ENCODE data around the gene ST3GAL5.
"Not testable (repeated sequence)": the region's sequence is repeated elsewhere in the genome, so short reads cannot be mapped to it uniquely, and the experiment has no call there.

- TF ChIP-seq, protein P1, sequence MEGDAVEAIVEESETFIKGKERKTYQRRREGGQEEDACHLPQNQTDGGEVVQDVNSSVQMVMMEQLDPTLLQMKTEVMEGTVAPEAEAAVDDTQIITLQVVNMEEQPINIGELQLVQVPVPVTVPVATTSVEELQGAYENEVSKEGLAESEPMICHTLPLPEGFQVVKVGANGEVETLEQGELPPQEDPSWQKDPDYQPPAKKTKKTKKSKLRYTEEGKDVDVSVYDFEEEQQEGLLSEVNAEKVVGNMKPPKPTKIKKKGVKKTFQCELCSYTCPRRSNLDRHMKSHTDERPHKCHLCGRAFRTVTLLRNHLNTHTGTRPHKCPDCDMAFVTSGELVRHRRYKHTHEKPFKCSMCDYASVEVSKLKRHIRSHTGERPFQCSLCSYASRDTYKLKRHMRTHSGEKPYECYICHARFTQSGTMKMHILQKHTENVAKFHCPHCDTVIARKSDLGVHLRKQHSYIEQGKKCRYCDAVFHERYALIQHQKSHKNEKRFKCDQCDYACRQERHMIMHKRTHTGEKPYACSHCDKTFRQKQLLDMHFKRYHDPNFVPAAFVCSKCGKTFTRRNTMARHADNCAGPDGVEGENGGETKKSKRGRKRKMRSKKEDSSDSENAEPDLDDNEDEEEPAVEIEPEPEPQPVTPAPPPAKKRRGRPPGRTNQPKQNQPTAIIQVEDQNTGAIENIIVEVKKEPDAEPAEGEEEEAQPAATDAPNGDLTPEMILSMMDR (IDR thresholded peaks at IDR 0.05) = not testable (repeated sequence)
- TF ChIP-seq POLR2A (IDR thresholded peaks at IDR 0.05) = not testable (repeated sequence)
Measured at GRCh38 chr2:85880716-85881328, 8.0 kb downstream of the ST3GAL5 start.
